HFFc6 (cell line): ENCODE measurements around the gene RAB11B. TPM values are rescaled to one million over a fixed set of nuclear protein-coding genes. Genes with fewer than 3 reads are reported as not detected.
"Not testable (repeated sequence)": the region's sequence is repeated elsewhere in the genome, so short reads cannot be mapped to it uniquely, and the experiment has no call there.

Source experiments
- DNase-seq: peaks from one replicate; pipeline ENCODE4 v3.0.0-alpha.2; 2018
- H3K27ac Mint-ChIP-seq: 2 replicates; pipeline ENCODE4 v1.8.0; 2020; ENCODE audit warnings: mild to moderate bottlenecking, mixed read lengths
- H3K27me3 Mint-ChIP-seq: 2 replicates; pipeline ENCODE4 v1.8.0; 2021; ENCODE audit warnings: mild to moderate bottlenecking, moderate library complexity, mixed read lengths; ENCODE audit not compliant: insufficient read depth
- H3K36me3 Mint-ChIP-seq: 2 replicates; pipeline ENCODE4 v1.8.0; 2021; ENCODE audit warnings: low read depth, mixed read lengths
- H3K4me1 Mint-ChIP-seq: 2 replicates; pipeline ENCODE4 v1.8.0; 2020; ENCODE audit warnings: low read depth, mixed read lengths
- H3K4me3 Mint-ChIP-seq: 2 replicates; pipeline ENCODE4 v1.8.0; 2020; ENCODE audit warnings: mild to moderate bottlenecking, moderate library complexity, mixed read lengths
- H3K9me3 Mint-ChIP-seq: 2 replicates; pipeline ENCODE4 v1.8.0; 2020; ENCODE audit warnings: mild to moderate bottlenecking, mixed read lengths
- CTCF ChIP-seq: fragments of 200-600 bp; sonication (generic); IDR thresholded peaks from 2 replicates; pipeline ENCODE4 v1.5.0; 2021; ENCODE audit warnings: antibody characterized with exemption, mild to moderate bottlenecking
- total RNA-seq, 6 experiments: library from RNA; stranded (reverse); fragmentation: NEBNext Ultra II Directional; extraction: Animal tissue kit (Norgen Biotek cat#: 25700); gene quantifications; 2 replicates in 1 of 6; 3 replicates in 5 of 6; pipeline ENCODE4 v1.2.3, GENCODE V29; 2021

RAB11B gene
- total RNA-seq, 6 experiments from 2014 or later: 82.5 to 107 (median 92.4) TPM

GRCh38 chr19:8410718-8411117, 20.6 kb downstream of the RAB11B start:
- not testable (repeated sequence) for H3K9me3 Mint-ChIP-seq, H3K36me3 Mint-ChIP-seq, H3K27ac Mint-ChIP-seq, H3K4me3 Mint-ChIP-seq, H3K27me3 Mint-ChIP-seq, DNase-seq
- peak; percentile 38; the same call in 1 of the 2 replicates for TF ChIP-seq CTCF
- peaks cover 11% of the 10 kb centered on the region; the same call in 1 of the 2 replicates for H3K4me1 Mint-ChIP-seq

GRCh38 chr19:8412783-8413628, 22.8 kb downstream of the RAB11B start, which contains the start of gene MARCHF2:
MARCHF2 (plus strand) TSS chr19:8413305; CDS start chr19:8421841, 8,536 bp downstream.
- H3K4me3 Mint-ChIP-seq: peak within 1 kb of the TSS; percentile 75
- H3K27ac Mint-ChIP-seq: no peak within 1 kb of the TSS
- H3K27me3 Mint-ChIP-seq: peaks cover 2% of the 10 kb centered on the region; the same call in 1 of the 2 replicates
- H3K4me1 Mint-ChIP-seq: peaks cover 11% of the 10 kb centered on the region; the same call in 1 of the 2 replicates
- DNase-seq: peak; percentile 95
- H3K9me3 Mint-ChIP-seq: no peaks in the 10 kb centered on the region
- TF ChIP-seq CTCF: peak; percentile 85
- no peaks in the 10 kb centered on the region for H3K36me3 Mint-ChIP-seq

DNA sequence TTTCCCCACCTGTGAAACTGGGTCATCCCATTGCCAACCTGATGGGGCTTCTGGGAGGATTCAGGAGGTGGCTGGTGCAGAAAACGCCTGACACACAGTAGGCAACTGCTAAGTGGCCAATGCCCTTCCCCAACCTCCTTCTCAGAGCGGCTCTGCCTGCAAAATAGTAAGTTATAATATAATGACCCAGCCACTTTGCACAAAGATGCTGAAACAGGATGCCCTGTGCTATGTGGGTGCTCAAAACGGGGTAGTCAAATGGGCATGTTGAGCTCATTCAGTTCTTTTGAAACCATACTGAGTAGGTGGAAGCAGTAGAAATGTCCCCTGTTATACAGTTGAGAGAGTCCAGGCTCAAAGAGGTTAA, 23.5 kb downstream of the RAB11B start:
- peaks cover 2% of the 10 kb centered on the region; the same call in 1 of the 2 replicates for H3K27me3 Mint-ChIP-seq
- DNase-seq: no peak
- H3K4me3 Mint-ChIP-seq: peak overlapping the region; percentile 75
- no peaks in the 10 kb centered on the region for H3K36me3 Mint-ChIP-seq
- H3K4me1 Mint-ChIP-seq: peaks cover 11% of the 10 kb centered on the region; the same call in 1 of the 2 replicates
- H3K27ac Mint-ChIP-seq: no peak overlapping the region
- H3K9me3 Mint-ChIP-seq: no peaks in the 10 kb centered on the region
- no peak for TF ChIP-seq CTCF

GRCh38 chr19:8416796-8417195, 26.6 kb downstream of the RAB11B start:
- Mint-ChIP-seq H3K27ac (no peak overlapping the region), H3K4me1 (peaks cover 5% of the 10 kb centered on the region; the same call in 1 of the 2 replicates), H3K27me3 (peaks cover 2% of the 10 kb centered on the region; the same call in 1 of the 2 replicates), H3K36me3 (no peaks in the 10 kb centered on the region), H3K4me3 (no peak overlapping the region), H3K9me3 (no peaks in the 10 kb centered on the region)
- DNase-seq: no peak
- TF ChIP-seq CTCF: no peak

DNA sequence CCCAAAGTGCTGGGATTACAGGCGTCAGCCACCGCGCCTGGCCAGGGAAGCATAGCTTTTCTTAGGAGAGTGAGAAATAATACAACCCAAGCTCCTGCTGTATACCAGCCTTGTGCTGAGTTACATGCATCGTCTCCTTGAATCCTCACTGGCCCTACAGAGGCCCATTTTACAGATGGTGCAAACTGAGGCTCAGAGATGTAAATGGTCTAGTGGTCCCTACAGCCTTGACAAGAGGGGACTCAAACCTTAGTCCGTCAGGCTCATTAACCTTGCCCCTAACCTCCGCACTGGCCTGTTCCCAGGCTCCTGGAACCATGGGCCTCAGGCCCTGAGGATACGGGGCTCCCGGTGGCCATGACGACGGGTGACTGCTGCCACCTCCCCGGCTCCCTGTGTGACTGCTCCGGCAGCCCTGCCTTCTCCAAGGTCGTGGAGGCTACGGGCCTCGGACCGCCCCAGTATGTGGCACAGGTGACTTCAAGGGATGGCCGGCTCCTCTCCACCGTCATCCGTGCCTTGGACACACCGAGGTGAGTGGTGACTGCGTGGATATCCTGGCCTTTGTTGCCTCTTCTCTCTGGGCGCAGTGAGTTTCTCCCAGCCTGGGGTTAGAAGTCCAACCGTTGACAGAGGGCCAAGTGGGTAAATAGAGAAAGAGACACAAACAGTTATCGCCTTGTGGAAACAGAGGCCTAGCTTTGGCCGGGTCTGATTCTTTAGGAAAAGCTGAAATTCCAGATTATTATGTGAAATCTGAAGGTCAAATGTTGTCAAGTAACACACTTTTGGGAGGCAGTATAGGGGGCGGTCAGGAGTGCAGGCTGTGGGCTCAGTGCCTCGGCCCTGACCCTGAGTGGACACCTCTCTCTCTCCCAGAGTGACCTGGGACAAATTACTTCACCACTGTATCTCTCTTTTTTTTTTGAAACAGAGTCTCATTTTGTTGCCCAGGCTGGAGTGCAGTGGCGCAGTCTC, 31.6 kb downstream of the RAB11B start:
- no peaks in the 10 kb centered on the region; the same call in 1 of the 2 replicates for H3K27me3 Mint-ChIP-seq
- DNase-seq: no peak
- no peak for TF ChIP-seq CTCF
- H3K4me3 Mint-ChIP-seq: no peak overlapping the region
- no peaks in the 10 kb centered on the region for H3K9me3 Mint-ChIP-seq
- no peaks in the 10 kb centered on the region for H3K36me3 Mint-ChIP-seq
- peaks cover 15% of the 10 kb centered on the region for H3K4me1 Mint-ChIP-seq
- H3K27ac Mint-ChIP-seq: no peak overlapping the region
